GM19238 (cell line): Measurements from ENCODE around the gene CASKIN1.

Experiments used
- DNase-seq: peaks from one replicate; pipeline ENCODE4 v3.0.0; 2011; ENCODE audit warnings: low spot score; ENCODE audit not compliant: insufficient read length

CASKIN1 gene

GRCh38 chr16:2190659-2191445, 5.6 kb downstream of the CASKIN1 start:
- DNase-seq = no peak

GRCh38 chr16:2190002-2190658, 6.3 kb downstream of the CASKIN1 start:
- DNase-seq = no peak

GRCh38 chr16:2189252-2189893, 7.0 kb downstream of the CASKIN1 start:
- no peak for DNase-seq

GRCh38 chr16:2188395-2188794, 8.0 kb downstream of the CASKIN1 start:
- DNase-seq = no peak

- DNase-seq = no peak
Observed at GRCh38 chr16:2187212-2187611, 9.2 kb downstream of the CASKIN1 start.

- no peak for DNase-seq
Observed at GRCh38 chr16:2186505-2186904, 9.9 kb downstream of the CASKIN1 start.

- DNase-seq = no peak
Observed at GRCh38 chr16:2186064-2186463, 10.3 kb downstream of the CASKIN1 start.

- no peak for DNase-seq
Observed at GRCh38 chr16:2184962-2185361, 11.4 kb downstream of the CASKIN1 start.

GRCh38 chr16:2184346-2184745, 12.1 kb downstream of the CASKIN1 start:
- no peak for DNase-seq

- DNase-seq = no peak
Observed at GRCh38 chr16:2183671-2184070, 12.7 kb downstream of the CASKIN1 start.

GRCh38 chr16:2181952-2182351, 14.5 kb downstream of the CASKIN1 start:
- no peak for DNase-seq

- DNase-seq = no peak
Observed at GRCh38 chr16:2180962-2181923, 15.2 kb downstream of the CASKIN1 start.

- no peak for DNase-seq
Observed at GRCh38 chr16:2180461-2180860, 15.9 kb downstream of the CASKIN1 start.

GRCh38 chr16:2179576-2179975, 16.8 kb downstream of the CASKIN1 start:
- no peak for DNase-seq

GRCh38 chr16:2179107-2179501, 17.3 kb downstream of the CASKIN1 start:
- no peak for DNase-seq

- no peak for DNase-seq
Observed at GRCh38 chr16:2178321-2179106, 17.9 kb downstream of the CASKIN1 start.

GRCh38 chr16:2177561-2177960, 18.8 kb downstream of the CASKIN1 start:
- no peak for DNase-seq

- no peak for DNase-seq
Observed at GRCh38 chr16:2177101-2177500, 19.3 kb downstream of the CASKIN1 start.

- DNase-seq = no peak
Observed at GRCh38 chr16:2176047-2176446, 20.4 kb downstream of the CASKIN1 start.

GRCh38 chr16:2175454-2175853, 21.0 kb downstream of the CASKIN1 start:
- DNase-seq = no peak
